Measurements from ENCODE around the gene ZBTB8OS.
"Not testable (repeated sequence)": the region's sequence is repeated elsewhere in the genome, so short reads cannot be mapped to it uniquely, and the experiment has no call there.

Gene ZBTB8OS

DNA sequence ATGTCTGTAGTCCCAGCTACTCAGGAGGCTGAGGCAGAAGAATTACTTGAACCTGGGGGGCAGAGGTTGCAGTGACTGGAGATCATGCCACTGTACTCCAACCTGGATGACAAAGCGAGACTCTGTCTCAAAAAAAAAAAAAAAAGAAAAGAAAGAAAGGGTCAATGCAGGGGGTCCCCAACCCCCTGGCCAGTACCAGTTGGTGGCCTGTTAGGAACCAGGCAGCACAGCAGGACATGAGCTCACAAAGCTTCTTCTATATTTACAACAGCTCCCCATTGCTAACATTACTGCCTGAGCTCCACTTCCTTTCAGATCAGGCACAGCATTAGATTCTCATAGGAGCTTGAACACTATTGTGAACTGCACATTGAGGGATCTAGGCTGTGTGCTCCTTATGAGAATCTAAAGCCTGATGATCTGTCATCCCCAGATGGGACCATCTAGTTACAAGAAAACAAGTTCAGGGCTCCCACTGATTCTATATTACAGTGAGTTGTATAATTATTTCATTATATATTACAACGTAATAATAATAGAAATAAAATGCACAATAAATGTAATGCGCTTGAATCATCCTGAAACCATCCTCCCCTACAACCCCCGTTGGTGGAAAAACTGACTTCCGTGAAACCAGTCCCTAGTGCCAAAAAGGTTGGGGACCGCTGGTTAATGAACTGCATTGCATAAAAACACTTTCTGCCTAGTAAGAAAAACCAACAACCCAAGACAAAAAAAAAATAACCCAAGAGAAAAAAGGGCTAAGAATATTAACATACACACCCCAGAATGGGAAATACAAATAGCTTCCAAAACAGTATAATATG, 2.8 kb downstream of the ZBTB8OS start:
- DNase-seq, result no peak

DNA sequence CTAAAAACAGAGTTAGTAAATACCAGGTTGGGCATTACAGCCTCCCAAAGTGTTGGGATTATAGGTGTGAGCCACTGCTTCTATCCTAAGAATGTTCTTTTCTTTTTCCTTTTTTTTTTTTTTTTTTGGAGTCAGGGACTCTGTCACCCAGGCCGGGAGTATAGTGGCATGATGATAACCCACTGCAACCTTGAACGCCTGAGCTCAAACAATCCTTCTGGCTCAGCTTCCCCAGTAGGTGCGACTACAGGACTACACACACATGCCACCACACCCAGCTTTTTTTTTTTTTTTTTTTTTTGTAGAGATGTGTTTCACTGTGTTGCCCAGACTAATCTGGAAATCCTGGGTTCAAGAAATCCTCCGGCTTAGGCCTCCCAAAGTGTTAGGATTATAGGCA, 5.9 kb downstream of the ZBTB8OS start:
- no peak for DNase-seq

DNA sequence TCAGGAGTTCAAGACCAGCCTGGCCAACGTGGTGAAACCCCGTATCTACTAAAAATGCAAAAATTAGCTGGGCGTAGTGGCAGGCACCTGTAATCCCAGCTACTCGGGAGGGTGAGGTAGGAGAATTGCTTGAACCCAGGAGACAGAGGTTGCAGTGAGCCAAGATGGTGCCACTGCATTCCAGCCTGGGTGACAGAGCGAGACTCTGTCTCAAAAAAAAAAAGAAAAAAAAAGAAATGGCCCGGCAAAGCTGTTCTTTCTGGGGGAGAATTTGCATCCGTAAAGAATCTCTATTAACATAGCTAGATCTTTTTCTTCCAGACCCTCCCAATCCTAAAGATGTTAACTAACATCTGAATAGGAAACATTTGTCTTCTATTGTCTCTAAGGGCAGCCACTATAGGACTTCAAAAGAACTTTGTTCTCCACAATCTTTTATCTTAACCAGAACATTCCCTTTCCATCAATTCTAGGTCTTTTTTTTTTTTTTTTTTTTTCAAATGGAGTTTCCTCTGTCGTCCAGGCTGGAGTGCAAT, 8.0 kb downstream of the ZBTB8OS start:
- not testable (repeated sequence) for DNase-seq

DNA sequence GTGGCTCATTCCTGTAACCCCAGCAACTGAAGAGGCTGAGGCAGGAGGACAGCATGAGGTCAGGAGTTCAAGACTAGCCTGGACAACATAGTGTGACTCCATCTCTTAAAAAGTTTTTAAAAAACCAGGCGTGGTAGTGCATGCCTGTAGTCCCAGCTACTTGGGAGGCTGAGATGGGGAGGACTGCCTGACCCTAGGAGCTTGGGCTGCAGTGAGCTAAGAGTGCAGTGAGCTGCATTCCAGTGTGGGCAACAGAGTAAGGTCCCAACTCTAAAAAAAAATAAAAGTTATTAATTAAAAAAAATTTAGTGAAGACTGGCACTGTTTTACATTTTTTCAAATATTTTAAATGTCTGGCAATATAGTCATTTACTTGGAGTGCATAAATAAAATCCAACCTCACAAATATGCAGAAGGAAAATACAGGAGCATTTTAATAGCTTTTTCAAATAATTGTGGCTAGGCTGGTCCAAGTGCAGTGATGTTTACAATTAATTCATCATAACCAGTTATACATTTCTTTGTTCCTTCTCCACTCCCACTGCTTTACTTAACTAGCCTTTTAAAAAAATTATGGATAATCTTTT, 10.8 kb downstream of the ZBTB8OS start:
- no peak for DNase-seq

DNA sequence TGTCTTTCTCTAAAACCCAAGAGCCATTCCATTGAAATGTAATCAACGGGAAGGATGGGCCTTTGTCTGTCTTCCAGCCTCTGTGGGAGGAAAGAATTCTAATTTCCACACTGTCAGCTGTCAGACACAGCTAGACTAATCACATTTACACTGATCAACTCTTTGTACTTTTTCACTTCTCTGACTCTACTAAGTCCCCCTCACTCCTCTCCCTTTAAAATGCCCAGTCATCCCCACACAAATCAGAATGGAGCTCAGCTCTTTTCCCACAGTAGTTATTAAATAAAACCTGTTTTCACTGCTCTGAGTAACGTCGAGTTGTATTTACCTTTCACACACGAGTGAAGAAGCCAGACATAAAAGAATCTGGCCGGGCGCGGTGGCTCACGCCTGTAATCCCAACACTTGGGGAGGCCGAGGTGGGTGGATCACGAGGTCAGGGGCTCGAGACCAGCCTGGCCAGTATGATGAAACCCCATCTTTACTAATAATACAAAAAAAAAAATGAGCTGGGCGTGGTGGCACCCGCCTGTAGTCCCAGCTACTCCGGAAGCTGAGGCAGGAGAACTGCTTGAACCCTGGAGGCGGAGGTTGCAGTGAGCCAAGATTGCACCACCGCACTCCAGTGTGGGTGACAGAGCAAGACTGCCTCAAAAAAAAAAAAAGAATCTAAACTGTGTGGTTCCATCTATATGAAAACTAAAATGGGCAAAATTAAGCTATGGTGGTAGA, 13.3 kb downstream of the ZBTB8OS start:
- no peak for DNase-seq

DNA sequence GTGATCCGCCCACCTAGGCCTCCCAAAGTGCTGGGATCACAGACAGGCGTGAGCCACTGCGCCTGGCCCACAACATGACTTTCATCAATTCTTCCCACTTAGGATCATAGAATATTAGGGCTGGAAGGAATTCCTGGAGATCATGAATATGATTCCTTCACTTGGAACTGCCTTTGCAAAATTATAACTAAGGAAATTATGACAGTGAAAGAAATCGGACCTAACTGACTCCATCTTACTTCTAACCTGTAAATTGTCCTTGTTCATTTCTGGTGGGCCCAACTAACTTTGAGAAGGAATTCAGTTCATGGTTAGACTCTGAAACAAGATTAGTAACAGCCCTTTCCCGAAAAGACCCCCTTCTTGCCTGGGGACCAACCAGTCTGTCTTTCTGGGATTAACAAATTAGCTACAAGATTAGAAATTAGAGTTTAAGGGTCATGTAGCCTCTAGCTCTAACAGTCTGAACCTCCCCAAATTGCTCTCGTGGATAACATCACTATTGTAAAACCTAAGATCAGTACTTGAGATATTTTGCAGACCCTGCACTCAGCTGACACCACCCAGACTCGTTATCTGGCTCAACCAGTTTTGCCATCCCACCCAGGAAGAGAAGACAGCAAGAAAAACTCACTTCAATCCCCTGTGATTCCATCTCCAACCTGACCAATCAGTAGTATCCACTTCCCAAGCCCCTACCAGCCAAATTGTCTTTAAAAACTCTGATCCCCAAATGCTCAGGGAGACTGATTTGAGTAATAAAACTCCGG, 14.7 kb downstream of the ZBTB8OS start:
- DNase-seq, result no peak

DNA sequence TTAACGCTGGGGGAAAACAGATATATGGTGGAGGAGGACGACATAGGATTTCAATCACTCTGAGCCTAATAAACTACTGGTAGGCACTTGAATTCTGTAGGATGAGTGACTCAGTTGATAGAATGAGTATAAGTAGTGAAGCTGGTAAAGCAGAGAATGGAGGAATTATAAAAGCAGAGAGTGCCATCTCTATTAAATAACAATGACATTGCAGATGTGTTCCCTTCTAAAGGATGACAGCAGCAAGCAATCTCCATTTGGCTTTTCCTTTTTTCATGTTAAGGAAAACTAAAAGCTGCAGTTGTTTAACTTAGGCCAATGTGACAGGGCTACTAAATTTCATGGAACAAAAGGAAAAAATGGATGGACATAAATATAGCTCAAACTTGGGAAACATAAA, 17.5 kb downstream of the ZBTB8OS start:
- DNase-seq, result no peak

DNA sequence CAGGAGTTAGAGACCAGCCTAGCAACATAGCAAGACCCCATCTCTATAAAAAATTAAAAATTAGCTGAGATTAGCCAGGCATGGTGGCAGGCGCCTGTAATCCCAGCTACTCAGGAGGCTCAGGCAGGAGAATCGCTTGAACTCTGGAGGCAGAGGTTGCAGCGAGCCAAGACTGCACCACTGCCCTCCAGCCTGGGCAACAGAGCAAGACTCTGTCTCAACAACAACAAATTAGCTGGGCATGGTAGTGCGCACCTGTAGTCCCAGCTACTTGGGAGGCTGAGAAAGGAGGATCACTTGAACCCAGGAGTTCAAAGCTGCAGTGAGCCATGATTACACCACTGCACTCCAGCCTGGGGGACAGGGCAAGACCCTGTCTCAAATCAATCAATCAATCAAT, 20.2 kb downstream of the ZBTB8OS start:
- DNase-seq, result not testable (repeated sequence)

DNA sequence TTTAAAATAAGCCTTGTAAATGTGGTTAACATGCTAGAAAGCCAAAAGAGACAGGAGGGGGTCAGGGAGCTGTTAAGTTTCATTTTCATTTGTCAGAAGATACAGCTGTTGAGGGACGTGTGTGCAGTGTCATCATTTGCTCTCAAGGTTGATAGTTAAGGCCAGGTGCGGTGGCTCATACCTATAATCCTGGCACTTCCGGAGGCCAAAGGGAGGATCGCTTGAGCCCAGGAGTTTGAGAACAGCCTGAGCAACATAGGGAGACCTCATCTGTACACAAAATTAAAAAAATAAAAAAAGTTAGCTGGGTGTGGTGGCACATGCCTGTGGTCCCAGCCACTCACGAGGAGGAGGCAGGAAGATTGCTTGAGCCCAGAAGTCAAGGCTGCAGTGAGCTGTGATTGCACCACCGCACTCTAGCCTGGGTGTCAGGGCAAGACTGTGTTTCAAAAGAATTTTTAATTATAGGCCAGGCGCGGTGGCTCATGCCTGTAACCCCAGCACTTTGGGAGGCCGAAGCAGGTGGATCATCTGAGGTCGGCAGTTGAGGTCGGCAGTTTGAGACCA, 22.7 kb downstream of the ZBTB8OS start:
- peak in 1 of 2 donors; percentile 63 for DNase-seq

DNA sequence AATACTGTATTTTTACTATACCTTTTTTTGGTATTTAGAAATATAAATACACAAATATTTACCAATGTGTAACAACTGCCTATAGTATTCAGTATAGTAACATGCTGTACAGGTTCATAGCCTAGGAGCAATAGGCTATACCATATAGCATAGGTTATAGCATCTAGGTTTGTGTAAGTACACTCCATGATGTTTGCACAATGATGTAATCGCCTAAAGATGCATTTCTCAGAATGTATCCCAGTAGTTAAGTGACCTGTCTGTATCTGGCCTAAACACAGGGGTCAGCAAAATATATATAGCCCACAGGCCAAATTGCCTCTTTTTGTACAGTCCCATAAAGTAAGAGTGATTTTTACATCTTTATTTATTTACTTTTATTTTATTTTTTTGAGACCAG, 24.2 kb downstream of the ZBTB8OS start:
- DNase-seq, result no peak

DNA sequence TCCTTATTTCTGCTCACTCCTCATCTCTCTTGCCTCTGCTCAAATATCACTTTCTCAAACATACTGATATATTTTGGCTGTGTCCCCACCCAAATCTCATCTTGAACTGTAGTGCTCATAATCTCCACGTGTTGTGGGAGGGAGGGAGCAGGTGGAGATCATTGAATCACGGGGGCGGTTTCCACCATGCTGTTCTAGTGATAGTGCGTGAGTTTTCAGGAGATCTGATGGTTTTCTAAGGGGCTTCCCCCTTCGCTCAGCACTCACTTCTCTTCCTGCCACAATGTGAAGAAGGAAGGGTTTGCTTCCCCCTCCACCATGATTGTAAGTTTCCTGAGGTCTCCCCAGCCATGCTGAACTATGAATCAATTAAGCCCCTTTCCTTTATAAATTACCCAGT, 26.6 kb downstream of the ZBTB8OS start:
- peak in 1 of 2 donors; percentile 39 for DNase-seq

DNA sequence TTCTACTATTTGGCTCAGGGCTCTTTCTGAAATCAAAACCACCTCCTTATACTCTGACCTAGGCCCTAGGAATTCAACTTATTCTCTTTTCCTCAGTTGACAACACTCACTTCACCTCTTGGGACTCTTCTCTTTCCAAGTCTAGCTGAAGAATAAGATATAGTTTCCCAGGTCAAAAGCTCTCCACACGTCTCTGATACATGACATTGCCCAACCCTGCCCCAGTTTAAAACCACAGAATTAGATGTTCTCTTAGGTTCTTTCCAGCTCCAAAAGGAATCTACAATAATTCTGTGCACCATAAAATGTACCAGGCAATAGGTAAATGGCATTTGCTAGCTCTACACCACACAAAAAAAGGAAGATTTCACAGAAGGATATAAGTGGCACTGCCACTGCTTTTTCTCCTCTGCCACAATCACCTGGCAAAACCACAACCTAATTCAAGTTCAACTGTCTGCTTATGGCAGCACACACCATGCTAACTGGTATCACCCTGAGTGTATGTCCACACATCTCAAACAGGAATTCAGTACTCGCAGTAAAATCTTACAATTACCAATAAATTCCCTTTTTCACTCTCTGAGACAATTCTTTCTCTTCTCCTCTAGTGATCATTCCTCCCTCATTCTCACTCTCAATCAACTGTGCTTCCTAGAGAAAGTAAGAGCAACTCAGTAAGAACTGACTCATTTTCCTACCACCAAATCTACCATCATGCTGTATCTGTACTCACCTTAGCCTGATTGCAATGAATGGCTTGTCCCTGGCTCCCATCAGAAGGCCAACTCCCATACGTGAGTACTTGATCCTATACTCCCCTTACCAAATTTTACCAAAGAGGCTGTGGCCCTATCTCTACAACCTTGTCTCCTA, 27.3 kb downstream of the ZBTB8OS start:
- no peak for DNase-seq

DNA sequence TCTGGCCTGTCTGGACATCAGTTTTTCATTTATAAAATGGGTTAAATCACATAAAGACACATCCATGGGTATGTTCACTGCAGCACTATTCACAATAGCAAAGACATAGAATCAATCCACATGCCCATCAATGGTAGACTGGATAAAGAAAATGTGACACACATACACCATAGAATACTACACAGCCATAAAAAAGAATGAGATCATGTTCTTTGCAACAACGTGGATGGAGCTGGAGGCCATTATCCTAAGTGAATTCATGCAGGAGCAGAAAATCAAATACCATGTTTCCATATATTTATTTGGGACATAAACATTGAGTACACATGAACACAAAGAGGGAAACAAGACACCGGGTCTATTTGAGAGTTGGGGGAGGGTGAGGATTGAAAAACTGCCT, 28.1 kb downstream of the ZBTB8OS start:
- no peak for DNase-seq

DNA sequence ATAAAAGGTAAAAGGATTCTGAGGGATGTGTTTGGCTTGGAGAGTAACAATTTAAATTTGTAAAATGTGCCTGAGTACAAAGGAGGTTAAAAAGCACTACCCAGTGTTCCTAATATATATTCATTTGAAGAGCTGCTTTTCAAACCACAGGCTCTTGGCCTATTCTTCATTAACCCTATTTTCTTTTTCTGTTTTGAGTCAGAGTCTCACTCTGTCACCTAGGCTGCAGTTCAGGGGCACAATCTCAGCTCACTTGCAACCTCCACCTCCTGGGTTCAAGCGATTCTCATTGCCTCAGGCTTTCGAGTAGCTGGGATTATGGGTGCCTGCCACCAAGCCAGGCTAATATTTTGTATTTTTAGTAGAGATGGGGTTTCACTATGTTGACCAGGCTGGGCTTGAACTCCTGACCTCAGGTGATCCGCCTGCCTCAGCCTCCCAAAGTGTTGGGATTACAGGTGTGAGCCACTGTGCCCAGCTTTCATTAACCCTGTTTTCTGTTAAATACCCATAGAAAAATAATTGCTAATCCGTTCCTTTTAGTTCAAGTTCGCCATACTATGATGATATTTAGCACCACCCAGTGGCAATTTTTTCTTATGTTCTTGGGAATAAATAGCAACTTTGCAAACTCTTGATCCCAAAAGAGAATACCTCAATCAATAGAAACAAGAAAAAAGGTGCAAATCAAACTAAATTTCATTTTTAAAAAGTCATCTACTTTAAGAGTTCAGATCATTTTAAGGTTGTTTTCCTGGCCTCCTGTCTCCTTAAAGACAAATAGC, 30.5 kb downstream of the ZBTB8OS start:
- DNase-seq, result no peak

DNA sequence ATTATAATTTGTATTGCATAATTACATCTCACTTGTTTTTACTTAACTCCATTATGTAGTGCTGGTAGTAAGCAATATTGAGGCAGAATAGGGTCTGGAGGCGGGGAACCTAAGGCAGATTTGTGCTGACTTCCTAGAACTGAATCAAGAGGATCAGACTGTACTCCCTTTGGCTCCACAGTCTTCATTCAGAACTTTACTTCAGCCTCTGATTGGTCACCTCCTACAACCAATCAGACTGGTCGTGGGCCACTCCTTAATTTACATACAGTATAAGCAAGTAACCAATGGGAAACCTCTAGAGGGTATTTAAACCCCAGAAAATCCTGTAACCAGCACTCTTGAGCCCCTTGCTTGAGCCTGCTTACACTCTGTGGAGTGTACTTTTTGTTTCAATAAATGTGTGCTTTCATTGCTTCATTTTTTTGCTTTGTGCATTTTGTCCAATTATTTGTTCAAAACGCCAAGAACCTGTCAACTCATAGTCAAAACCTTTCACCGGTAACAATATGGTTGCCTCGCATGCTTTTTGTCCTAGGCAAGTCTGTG, 31.6 kb downstream of the ZBTB8OS start:
- DNase-seq, result no peak

DNA sequence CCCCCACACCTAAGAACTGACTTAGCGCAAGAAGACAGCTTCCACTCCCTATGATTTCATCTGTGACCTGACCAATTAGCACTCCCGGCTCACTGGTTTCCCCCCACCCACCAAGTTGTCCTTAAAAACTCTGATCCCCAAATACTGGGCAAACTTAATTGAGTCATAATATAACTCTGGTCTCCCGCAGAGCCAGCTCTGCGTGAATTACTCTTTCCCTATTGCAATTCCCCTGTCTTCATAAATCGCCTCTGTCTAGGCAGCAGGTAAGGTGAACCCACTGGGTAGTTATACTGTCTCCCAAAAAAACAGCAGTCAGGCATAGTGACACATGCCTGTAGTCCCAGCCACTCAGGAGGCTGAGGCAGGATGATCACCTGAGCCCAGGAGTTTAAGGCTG, 36.9 kb downstream of the ZBTB8OS start:
- DNase-seq, result no peak

DNA sequence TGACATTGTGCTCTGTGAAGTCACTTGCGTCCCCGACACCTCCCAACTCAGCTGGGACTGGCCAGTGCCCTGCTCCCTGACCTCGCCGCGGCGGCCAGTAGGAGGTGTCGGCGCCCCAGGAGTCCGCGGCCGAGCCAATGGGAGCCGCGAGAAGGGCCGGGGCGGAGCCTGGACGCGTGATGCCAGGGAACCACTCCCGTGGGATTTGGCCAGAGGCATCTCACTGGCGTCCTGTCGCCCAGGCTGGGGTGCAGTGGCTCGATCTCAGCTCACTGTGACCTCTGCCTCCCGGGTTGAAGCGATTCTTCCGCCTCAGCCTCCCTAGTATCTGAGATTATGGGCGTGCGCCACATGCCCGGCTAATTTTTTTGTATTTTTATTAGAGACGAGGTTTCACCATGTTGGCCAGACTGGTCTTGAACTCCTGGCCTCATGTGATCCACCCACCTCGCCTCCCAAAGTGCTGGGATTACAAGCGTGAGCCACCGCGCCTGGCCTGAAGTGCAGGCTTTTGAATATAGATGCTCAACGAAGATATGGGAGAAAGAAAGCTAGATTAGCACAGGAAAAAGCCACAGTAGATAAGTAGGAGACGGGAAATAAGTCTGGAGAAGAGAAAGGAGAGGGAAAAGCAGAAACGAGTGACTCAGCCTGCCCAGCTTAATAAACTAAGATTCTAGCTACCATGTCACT, 38.0 kb downstream of the ZBTB8OS start:
- DNase-seq, result peak; percentile 24 to 44

DNA sequence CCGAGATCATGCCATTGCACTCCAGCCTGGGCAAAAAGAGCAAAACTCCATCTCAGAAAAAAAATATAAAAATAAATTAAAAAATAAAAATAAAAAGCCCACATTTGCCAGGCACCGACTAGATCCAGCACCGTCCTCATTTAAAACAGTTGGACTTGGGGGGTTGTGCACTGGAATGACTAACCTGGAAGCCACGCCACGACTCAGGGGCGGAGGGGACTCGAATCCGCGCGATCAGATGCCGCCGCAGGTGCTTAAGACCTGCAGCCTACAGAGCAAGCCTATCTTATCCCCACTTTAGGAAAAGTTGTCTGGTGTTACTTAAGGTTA, 38.5 kb downstream of the ZBTB8OS start:
- no peak for DNase-seq

DNA sequence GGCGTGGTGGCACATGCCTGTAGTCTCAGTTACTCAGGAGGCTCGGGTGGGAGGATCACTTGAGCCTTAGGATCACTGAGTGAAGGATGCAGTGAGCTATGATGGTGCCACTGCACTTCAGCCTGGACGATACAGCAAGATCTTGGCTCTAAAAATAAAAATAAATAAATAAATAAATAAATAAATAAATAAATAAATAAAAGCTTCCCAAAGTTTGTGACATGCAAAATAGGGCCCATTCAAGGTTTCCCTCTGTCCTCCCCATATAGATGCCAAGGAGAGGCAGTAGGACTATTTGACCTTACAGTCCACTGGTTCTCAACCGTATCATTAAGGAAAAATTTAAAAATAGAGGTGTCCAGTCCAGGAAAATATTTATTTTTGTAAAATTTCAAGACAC, 41.2 kb downstream of the ZBTB8OS start:
- DNase-seq, result no peak

Data from bone marrow (tissue), 2 donors.